Esophagus muscularis mucosa (tissue), 4 donors: ENCODE data around the gene RNF135. TPM values are rescaled to one million over a fixed set of nuclear protein-coding genes. Genes with fewer than 3 reads are reported as not detected.

Experiments
- DNase-seq: peaks from one replicate; pipeline ENCODE4 v3.0.0-alpha.2; 2017; ENCODE audit errors: extremely low spot score
- H3K27ac ChIP-seq, 4 donors: fragments of 200-600 bp; sonication (generic); replicated peaks in 1 of 4; 1 replicate in 3 of 4; 2 replicates in 1 of 4; pipeline ENCODE4 v1.5.1; 2016 to 2019; ENCODE audit warnings: mild to moderate bottlenecking in 1 of 4
- H3K27me3 ChIP-seq, 4 donors: fragments of 200-600 bp; sonication (generic); one replicate each; pipeline versions ENCODE4 v1.5.1 to v1.6.0; 2016 to 2019
- H3K36me3 ChIP-seq, 4 donors: fragments of 200-600 bp; sonication (generic); one replicate each; pipeline ENCODE4 v1.5.1; 2016 to 2019
- H3K4me1 ChIP-seq, 4 donors: fragments of 200-600 bp; sonication (generic); one replicate each; pipeline ENCODE4 v1.5.1; 2016 to 2019
- H3K4me3 ChIP-seq, 4 donors: fragments of 200-600 bp; sonication (generic); 1 replicate in 2 of 4; 2 replicates in 2 of 4; pipeline ENCODE4 v1.5.1; 2016 to 2019; ENCODE audit warnings: mild to moderate bottlenecking in 4 of 4, moderate library complexity in 1 of 4
- H3K9me3 ChIP-seq, 4 donors: fragments of 200-600 bp; sonication (generic); 1 replicate in 3 of 4; 2 replicates in 1 of 4; pipeline ENCODE4 v1.5.1; 2016 to 2019
- EP300 ChIP-seq: sonication (generic); formaldehyde crosslinking; IDR thresholded peaks from one replicate; pipeline ENCODE4 v1.6.1; 2017; ENCODE audit warnings: antibody characterized with exemption
- POLR2A ChIP-seq: fragments of 450-650 bp; IDR thresholded peaks from one replicate; pipeline ENCODE4 v1.6.1; 2017; ENCODE audit warnings: antibody characterized with exemption, moderate library complexity, mild to moderate bottlenecking, low read depth
- POLR2AphosphoS5 ChIP-seq, 2 donors: sonication (generic); formaldehyde crosslinking; IDR thresholded peaks; one replicate each; pipeline ENCODE4 v1.6.1; 2017; ENCODE audit warnings: antibody characterized with exemption in 2 of 2
- intact Hi-C: fragments of 100-400 bp; cut with DNase I; formaldehyde crosslinking; loops from one replicate; pipeline ENCODE4 v1.15.1; 2023
- small RNA-seq, 3 donors: library from RNA; depleted of rRNA; stranded (forward); fragments of <200 nt; gene quantifications; one replicate each; pipeline ENCODE3, GENCODE V24; 2016
- total RNA-seq, 4 donors: library from RNA; depleted of rRNA; stranded (reverse); fragments of >200 nt; gene quantifications; one replicate each; pipeline versions ENCODE4 v1.1.0 to v1.2.1, GENCODE V29; 2016
- TF ChIP-seq, protein P1 (sequence below), 3 experiments: fragments of 200-600 bp in 2 of 3; fragments of 450-650 bp in 1 of 3; sonication (generic) in 2 of 3; IDR thresholded peaks; one replicate each; pipeline ENCODE4 v1.5.1; 2017 to 2019; ENCODE audit warnings: antibody characterized with exemption in 3 of 3, mild to moderate bottlenecking in 2 of 3, moderate library complexity in 1 of 3

The RNF135 gene
- total RNA-seq, 4 donors from 2014 or later: 20.0 to 28.1 (median 22.9) TPM

DNA sequence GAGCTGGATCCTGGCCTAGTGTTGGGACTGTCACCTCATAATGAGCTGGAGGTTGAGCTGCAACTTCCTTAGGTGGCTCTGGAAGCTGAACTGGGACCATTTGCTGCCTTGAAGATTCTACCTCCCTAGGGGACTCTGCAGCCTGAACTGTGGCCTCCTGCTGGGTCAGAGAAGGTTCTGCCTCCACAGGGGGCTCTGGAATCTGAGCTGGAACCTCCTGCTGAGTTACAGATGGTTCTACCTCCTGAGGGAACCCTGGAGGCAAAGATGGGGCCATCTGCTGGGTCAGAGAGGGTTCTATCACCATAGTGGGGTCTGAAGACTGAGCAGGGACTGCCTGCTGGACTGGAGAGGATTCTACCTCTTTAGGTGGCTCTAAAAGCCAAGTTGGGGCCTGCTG is 77.3 kb downstream of the RNF135 start:
- intact Hi-C loops: no loop called here

DNA sequence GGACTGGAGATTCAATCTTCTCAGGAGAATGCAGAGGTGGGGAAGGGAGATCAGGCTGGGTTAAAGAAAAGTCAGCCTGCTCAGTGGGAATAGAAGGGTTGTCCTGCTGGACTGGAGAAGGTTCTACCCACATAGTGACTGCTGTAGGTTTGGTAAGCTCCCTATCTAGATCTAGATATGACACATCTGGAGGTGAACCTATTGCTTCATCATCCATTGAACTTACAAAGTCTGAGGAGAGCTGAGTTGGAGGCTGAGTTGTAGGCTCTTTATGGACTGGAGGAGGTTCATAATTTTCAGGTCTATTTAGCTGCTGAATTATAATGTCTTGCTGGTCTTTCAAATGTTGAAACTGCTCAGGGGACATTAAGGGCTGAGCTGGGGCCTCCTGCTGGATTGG is 77.9 kb downstream of the RNF135 start:
- intact Hi-C loops: no loop called here
- H3K27ac ChIP-seq: no peak overlapping the region
- peaks cover 0 to 6% (median 0%) of the 10 kb centered on the region in 4 donors for H3K4me1 ChIP-seq
- no peak for DNase-seq
- H3K36me3 ChIP-seq: peaks cover 0 to 6% (median 0%) of the 10 kb centered on the region in 4 donors
- H3K27me3 ChIP-seq: no peaks in the 10 kb centered on the region
- H3K9me3 ChIP-seq: no peaks in the 10 kb centered on the region
- TF ChIP-seq POLR2A (no peak), EP300 (no peak), POLR2AphosphoS5 (IDR thresholded peaks at IDR 0.05) (no peak)
- TF ChIP-seq, protein P1, sequence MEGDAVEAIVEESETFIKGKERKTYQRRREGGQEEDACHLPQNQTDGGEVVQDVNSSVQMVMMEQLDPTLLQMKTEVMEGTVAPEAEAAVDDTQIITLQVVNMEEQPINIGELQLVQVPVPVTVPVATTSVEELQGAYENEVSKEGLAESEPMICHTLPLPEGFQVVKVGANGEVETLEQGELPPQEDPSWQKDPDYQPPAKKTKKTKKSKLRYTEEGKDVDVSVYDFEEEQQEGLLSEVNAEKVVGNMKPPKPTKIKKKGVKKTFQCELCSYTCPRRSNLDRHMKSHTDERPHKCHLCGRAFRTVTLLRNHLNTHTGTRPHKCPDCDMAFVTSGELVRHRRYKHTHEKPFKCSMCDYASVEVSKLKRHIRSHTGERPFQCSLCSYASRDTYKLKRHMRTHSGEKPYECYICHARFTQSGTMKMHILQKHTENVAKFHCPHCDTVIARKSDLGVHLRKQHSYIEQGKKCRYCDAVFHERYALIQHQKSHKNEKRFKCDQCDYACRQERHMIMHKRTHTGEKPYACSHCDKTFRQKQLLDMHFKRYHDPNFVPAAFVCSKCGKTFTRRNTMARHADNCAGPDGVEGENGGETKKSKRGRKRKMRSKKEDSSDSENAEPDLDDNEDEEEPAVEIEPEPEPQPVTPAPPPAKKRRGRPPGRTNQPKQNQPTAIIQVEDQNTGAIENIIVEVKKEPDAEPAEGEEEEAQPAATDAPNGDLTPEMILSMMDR (IDR thresholded peaks at IDR 0.05): no peak
- H3K4me3 ChIP-seq: no peak overlapping the region

More for the DNA sequence above, 77.3 kb downstream of the RNF135 start:
- TF ChIP-seq POLR2A (no peak), POLR2AphosphoS5 (IDR thresholded peaks at IDR 0.05) (no peak), EP300 (no peak)
- TF ChIP-seq, protein P1 (IDR thresholded peaks at IDR 0.05): no peak
- no peaks in the 10 kb centered on the region for H3K27me3 ChIP-seq
- no peak for DNase-seq
- no peaks in the 10 kb centered on the region for H3K9me3 ChIP-seq
- H3K4me3 ChIP-seq: no peak overlapping the region
- H3K4me1 ChIP-seq: peaks cover 0 to 6% (median 0%) of the 10 kb centered on the region in 4 donors
- H3K27ac ChIP-seq: no peak overlapping the region
- H3K36me3 ChIP-seq: peaks cover 0 to 6% (median 0%) of the 10 kb centered on the region in 4 donors

Small RNA genes within 50 kb of the gene (small RNA-seq; reads per million reads assigned to genes)
- 0 reads per million in 3 donors for gene AC138207.3
- gene RN7SL138P: 0 reads per million in 3 donors

Other genes starting within 250 kb of the RNF135 start
- 10 to 100 TPM in 2 of 4 donors, 1 to 10 TPM in 2; 8.2 to 11.6 (median 9.9) TPM for gene CRLF3, start 146.3 kb upstream of the RNF135 start, total RNA-seq
- gene ATAD5, start 139.1 kb upstream of the RNF135 start, total RNA-seq: 1 to 10 TPM in 1 of 4 donors, under 1 TPM in 3; 0.33 to 1.7 (median 0.52) TPM
- 1 to 10 TPM; 5.0 to 7.0 (median 6.6) TPM for gene TEFM, start 64.8 kb upstream of the RNF135 start, total RNA-seq
- 10 to 100 TPM; 10.5 to 19.1 (median 14.7) TPM for gene ADAP2, start 49.1 kb upstream of the RNF135 start, total RNA-seq
- 10 to 100 TPM; 40.9 to 64.8 (median 44.5) TPM for gene NF1, start 123.9 kb downstream of the RNF135 start, total RNA-seq